Breast epithelium (tissue), 3 donors: ENCODE measurements around the gene USP10.

Experiments
- POLR2A ChIP-seq: fragments of 450-650 bp; IDR thresholded peaks from one replicate; pipeline ENCODE4 v1.6.1; 2016; ENCODE audit warnings: antibody characterized with exemption, mild to moderate bottlenecking, moderate library complexity
- TF ChIP-seq, protein P1 (sequence below), 3 donors: fragments of 450-650 bp; IDR thresholded peaks; one replicate each; pipeline ENCODE4 v1.5.1; 2016 to 2017; ENCODE audit warnings: antibody characterized with exemption in 3 of 3, mild to moderate bottlenecking in 3 of 3, moderate library complexity in 3 of 3

DNA sequence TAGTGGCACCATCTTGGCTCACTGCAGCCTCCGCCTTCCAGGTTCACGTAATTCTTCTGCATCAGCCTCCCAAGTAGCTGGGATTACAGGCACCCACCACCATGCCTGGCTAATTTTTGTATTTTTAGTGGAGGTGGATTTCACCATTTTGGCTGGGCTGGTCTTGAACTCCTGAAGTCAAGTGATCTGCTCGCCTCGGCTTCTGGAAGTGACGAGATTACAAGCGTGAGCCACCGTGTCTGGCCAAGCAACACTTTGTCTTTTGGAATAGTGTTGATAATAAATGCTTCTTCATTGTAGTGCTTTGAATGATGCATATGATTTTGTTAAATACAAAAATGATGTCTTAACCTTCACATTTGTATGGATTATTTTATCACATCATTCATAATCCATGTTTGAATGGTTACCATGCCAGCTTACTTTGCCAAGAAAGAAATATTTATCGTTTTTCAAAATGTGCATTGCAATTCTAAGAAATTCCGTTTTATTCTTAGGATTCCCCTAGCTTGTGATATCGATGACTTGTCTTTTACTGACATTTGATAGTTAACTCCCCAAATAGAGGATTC is 29.1 kb downstream of the USP10 start:
- TF ChIP-seq POLR2A, result no peak
- TF ChIP-seq, protein P1, sequence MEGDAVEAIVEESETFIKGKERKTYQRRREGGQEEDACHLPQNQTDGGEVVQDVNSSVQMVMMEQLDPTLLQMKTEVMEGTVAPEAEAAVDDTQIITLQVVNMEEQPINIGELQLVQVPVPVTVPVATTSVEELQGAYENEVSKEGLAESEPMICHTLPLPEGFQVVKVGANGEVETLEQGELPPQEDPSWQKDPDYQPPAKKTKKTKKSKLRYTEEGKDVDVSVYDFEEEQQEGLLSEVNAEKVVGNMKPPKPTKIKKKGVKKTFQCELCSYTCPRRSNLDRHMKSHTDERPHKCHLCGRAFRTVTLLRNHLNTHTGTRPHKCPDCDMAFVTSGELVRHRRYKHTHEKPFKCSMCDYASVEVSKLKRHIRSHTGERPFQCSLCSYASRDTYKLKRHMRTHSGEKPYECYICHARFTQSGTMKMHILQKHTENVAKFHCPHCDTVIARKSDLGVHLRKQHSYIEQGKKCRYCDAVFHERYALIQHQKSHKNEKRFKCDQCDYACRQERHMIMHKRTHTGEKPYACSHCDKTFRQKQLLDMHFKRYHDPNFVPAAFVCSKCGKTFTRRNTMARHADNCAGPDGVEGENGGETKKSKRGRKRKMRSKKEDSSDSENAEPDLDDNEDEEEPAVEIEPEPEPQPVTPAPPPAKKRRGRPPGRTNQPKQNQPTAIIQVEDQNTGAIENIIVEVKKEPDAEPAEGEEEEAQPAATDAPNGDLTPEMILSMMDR (IDR thresholded peaks at IDR 0.05), result peak in 1 of 3 donors; percentile 7
